ENCODE results near the gene MACROD2. TPM values are rescaled to one million over a fixed set of nuclear protein-coding genes. Genes with fewer than 3 reads are reported as not detected.

The MACROD2 gene
- total and polyA plus RNA-seq, 11 donors, result 0.54 to 5.4 (median 2.4) TPM

- Histone ChIP-seq H3K36me3 (no peaks in the 10 kb centered on the region), H3K4me3 (no peak overlapping the region), H3K27me3 (no peaks in the 10 kb centered on the region), H3K9me3 (peaks cover 0 to 10% (median 0%) of the 10 kb centered on the region in 12 donors), H3K4me1 (no peaks in the 10 kb centered on the region), H3K27ac (no peak overlapping the region)
- intact Hi-C loops (cut with DNase I), result no loop called here
- 56 to 70% (median 66%) methylated on average over 1 of the region's 1 CpG for WGBS, 4 donors
- DNase-seq (no peak), ATAC-seq (no peak)
- no peak for TF ChIP-seq CTCF (IDR thresholded peaks at IDR 0.05)
- no peak for TF ChIP-seq POLR2A (IDR thresholded peaks at IDR 0.05)
Observed at GRCh38 chr20:14510341-14510740, 515.0 kb downstream of the MACROD2 start.

DNA sequence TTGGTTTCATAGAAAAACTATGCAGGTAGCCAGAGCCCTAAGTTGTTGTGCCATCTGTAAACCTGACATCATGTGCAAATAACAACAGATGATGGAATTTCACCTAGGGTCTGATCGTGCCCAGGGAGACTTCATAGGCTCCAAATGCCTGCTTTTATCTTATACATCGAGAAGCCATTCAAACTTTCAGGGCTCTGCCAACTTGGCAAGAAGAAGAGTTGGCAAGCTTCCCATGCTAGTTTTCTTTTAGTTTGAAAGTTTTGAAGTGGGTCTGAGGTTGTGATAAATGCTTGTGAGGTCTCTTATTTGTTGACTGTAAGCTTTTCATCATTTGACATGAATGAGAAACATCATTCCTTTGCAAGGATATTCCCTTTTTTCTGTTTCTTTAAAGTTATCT is 517.5 kb downstream of the MACROD2 start:
- WGBS, 4 donors, result 0 to 6% (median 1%) methylated on average over 2 of the region's 2 CpGs
- Histone ChIP-seq H3K27me3 (no peaks in the 10 kb centered on the region), H3K9me3 (peaks cover 0 to 10% (median 0%) of the 10 kb centered on the region in 12 donors), H3K4me3 (no peak overlapping the region), H3K36me3 (no peaks in the 10 kb centered on the region), H3K4me1 (no peaks in the 10 kb centered on the region), H3K27ac (no peak overlapping the region)
- intact Hi-C loops (cut with DNase I), result no loop called here
- TF ChIP-seq POLR2A (IDR thresholded peaks at IDR 0.05) (no peak), CTCF (IDR thresholded peaks at IDR 0.05) (no peak)
- ATAC-seq (no peak), DNase-seq (no peak)

DNA sequence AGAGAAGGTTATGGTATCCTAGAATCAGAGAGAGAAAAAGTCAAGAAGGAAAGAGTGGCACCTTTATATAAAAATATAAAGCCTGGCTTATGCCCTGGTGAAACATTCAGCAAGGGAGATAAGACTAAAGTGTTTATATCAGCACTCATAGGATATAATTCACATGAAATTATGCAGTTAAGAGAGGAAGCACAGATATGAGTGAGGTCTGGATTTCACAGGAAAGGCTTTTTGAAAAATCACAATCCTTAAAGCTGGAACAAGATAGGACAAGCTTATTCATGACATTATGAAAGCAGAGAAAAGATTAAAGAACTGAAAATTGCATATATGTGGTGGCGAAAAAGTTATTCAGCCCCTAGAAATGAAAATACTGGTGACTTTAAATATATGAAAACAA is 523.3 kb downstream of the MACROD2 start:
- H3K36me3 ChIP-seq, result no peaks in the 10 kb centered on the region
- WGBS, 4 donors, result 59 to 83% (median 71%) methylated on average over 1 of the region's 1 CpG
- ATAC-seq (no peak), DNase-seq (no peak)
- H3K4me1 ChIP-seq, result no peaks in the 10 kb centered on the region
- peaks cover 0 to 7% (median 0%) of the 10 kb centered on the region in 12 donors for H3K9me3 ChIP-seq
- no peak for TF ChIP-seq POLR2A (IDR thresholded peaks at IDR 0.05)
- no peak for TF ChIP-seq CTCF (IDR thresholded peaks at IDR 0.05)
- no peaks in the 10 kb centered on the region for H3K27me3 ChIP-seq
- H3K4me3 ChIP-seq, result no peak overlapping the region
- no peak overlapping the region for H3K27ac ChIP-seq
- intact Hi-C loops (cut with DNase I), result no loop called here

- intact Hi-C loops (cut with DNase I), result no loop called here
- Histone ChIP-seq H3K4me1 (no peaks in the 10 kb centered on the region), H3K36me3 (no peaks in the 10 kb centered on the region), H3K27ac (no peak overlapping the region), H3K27me3 (no peaks in the 10 kb centered on the region), H3K4me3 (no peak overlapping the region), H3K9me3 (no peaks in the 10 kb centered on the region)
- TF ChIP-seq CTCF (IDR thresholded peaks at IDR 0.05), result no peak
- TF ChIP-seq POLR2A (IDR thresholded peaks at IDR 0.05), result no peak
- DNase-seq, result no peak
- no peak for ATAC-seq
Observed at GRCh38 chr20:14521016-14521415, 525.7 kb downstream of the MACROD2 start.
